ENCODE results near the gene MPPED1.

MPPED1 gene

GRCh38 chr22:43550024-43550620 lies 138.3 kb downstream of the MPPED1 start:
- DNase-seq, result no peak

GRCh38 chr22:43550672-43551071 lies 138.9 kb downstream of the MPPED1 start:
- no peak for DNase-seq

GRCh38 chr22:43553451-43554258 lies 141.8 kb downstream of the MPPED1 start:
- DNase-seq, result no peak

GRCh38 chr22:43554259-43554636 lies 142.4 kb downstream of the MPPED1 start:
- DNase-seq, result no peak

- DNase-seq, result no peak
Observed at GRCh38 chr22:43554694-43555365, 143.0 kb downstream of the MPPED1 start.

- DNase-seq, result no peak
Observed at GRCh38 chr22:43555561-43556515, 144.0 kb downstream of the MPPED1 start.

Measured in CD4-positive, alpha-beta T cell treated with Interleukin-21 for 1 hour (primary cell).